T-helper 1 cell treated with Interleukin-12 subunit alpha and Interleukin-12 subunit beta and Interleukin-4 antibody, amounts not matched to agents 30 μg/mL and 1 μg/mL, for 36 hours (primary cell): ENCODE results near the gene GKN2.

ENCODE experiments used
- H3K27ac Mint-ChIP-seq: one replicate; pipeline ENCODE4 v1.8.0; 2021; ENCODE audit warnings: mild to moderate bottlenecking, mixed read lengths
- H3K27me3 Mint-ChIP-seq: one replicate; pipeline ENCODE4 v1.8.0; 2021; ENCODE audit warnings: low read depth, mixed read lengths
- H3K36me3 Mint-ChIP-seq: one replicate; pipeline ENCODE4 v1.8.0; 2021; ENCODE audit warnings: low read depth, mixed read lengths
- H3K4me1 Mint-ChIP-seq: one replicate; pipeline ENCODE4 v1.8.0; 2021; ENCODE audit warnings: low read depth, mixed read lengths
- H3K4me3 Mint-ChIP-seq: one replicate; pipeline ENCODE4 v1.8.0; 2021; ENCODE audit warnings: mild to moderate bottlenecking, moderate library complexity, mixed read lengths
- H3K9me3 Mint-ChIP-seq: one replicate; pipeline ENCODE4 v1.8.0; 2021; ENCODE audit warnings: mixed read lengths

GKN2 gene, protein sequence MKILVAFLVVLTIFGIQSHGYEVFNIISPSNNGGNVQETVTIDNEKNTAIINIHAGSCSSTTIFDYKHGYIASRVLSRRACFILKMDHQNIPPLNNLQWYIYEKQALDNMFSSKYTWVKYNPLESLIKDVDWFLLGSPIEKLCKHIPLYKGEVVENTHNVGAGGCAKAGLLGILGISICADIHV

DNA sequence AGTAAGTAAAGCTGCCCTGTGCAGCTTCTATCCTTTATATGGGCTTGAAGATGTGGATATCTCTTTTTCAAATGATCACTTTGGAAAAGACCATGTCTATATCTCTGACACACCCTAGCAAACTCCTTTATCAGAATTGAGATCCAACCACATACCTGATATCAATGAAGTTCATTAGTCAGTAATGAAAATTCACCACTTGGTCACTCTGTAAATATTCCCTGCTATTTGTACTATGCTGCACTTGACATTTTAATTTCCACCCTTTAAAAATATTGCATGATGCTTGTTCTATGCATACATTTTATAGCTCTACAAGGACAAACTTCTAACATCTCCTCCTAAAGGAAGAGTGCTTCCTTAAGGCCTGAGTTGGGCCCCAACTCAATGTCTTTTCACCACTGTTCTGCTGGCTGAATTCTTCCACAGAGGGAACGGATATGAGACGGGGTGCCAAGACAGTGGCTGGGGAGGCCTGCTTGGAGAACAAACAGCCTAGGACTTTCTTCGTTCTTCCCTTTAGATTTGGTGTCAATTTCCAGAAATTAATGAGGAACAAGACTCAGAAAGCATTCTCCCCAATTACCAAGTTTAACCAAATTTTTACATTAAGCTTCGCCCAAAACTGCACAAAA is at the start of gene GKN2:
TSS of gene GKN2 (minus strand) at position 7 of the 635 bp plus-strand sequence. CDS start 32 bp downstream, outside the sequence.
- Mint-ChIP-seq H3K36me3 (no peaks in the 10 kb centered on the region), H3K27ac (no peak within 1 kb of the TSS), H3K9me3 (no peaks in the 10 kb centered on the region), H3K4me1 (no peaks in the 10 kb centered on the region), H3K27me3 (peaks cover 50% of the 10 kb centered on the region), H3K4me3 (no peak within 1 kb of the TSS)

- H3K9me3 Mint-ChIP-seq: peaks cover 10% of the 10 kb centered on the region
- no peaks in the 10 kb centered on the region for H3K36me3 Mint-ChIP-seq
- peaks cover 44% of the 10 kb centered on the region for H3K27me3 Mint-ChIP-seq
- H3K4me1 Mint-ChIP-seq: no peaks in the 10 kb centered on the region
- H3K27ac Mint-ChIP-seq: no peak overlapping the region
- no peak overlapping the region for H3K4me3 Mint-ChIP-seq
Measured at GRCh38 chr2:69001879-69002278, 49.2 kb upstream of the GKN2 start.

DNA sequence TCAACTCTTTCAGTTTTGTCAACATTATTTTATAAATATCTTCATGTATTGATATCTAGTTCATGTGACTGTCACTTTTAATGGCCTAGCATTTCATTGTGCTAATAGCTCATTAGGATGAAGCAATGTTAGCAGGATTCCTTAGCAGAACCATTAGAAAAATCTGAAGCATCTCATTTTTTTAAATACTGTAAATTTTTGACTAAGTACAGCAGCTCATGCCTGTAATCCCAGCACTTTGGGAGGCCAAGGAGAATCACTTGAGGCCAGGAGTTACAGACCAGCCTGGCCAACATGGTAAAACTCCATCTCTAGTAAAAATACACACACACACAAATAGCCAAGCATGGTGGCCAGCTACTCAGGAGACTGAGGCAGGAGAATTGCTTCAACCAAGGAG is 44.7 kb upstream of the GKN2 start:
- H3K4me3 Mint-ChIP-seq: no peak overlapping the region
- no peak overlapping the region for H3K27ac Mint-ChIP-seq
- peaks cover 44% of the 10 kb centered on the region for H3K27me3 Mint-ChIP-seq
- H3K9me3 Mint-ChIP-seq: peaks cover 9% of the 10 kb centered on the region
- no peaks in the 10 kb centered on the region for H3K36me3 Mint-ChIP-seq
- no peaks in the 10 kb centered on the region for H3K4me1 Mint-ChIP-seq

DNA sequence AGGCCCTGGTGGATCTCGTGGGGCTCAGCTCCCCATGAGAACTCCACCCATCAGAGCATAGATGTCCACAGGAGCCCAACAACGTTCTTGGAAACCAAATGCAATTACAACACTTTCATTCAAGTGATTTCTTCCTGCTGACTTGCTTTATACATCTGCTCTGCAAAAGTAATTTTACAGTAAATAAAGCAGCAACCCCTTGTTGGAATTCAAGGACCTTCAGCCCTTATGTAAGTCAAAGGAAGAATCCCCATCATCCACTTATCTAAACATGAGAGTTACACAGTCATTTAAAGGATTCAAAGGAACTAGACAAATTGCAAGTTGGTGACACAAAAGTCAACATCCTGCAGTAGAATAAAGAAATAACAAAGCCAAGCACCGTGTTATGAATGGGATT is 43.2 kb upstream of the GKN2 start:
- H3K27me3 Mint-ChIP-seq: peaks cover 43% of the 10 kb centered on the region
- H3K27ac Mint-ChIP-seq: no peak overlapping the region
- no peaks in the 10 kb centered on the region for H3K36me3 Mint-ChIP-seq
- H3K9me3 Mint-ChIP-seq: no peaks in the 10 kb centered on the region
- H3K4me1 Mint-ChIP-seq: no peaks in the 10 kb centered on the region
- H3K4me3 Mint-ChIP-seq: no peak overlapping the region

GRCh38 chr2:68994864-68995263 is 42.2 kb upstream of the GKN2 start:
- no peak overlapping the region for H3K4me3 Mint-ChIP-seq
- H3K4me1 Mint-ChIP-seq: no peaks in the 10 kb centered on the region
- no peaks in the 10 kb centered on the region for H3K9me3 Mint-ChIP-seq
- H3K27ac Mint-ChIP-seq: no peak overlapping the region
- no peaks in the 10 kb centered on the region for H3K36me3 Mint-ChIP-seq
- H3K27me3 Mint-ChIP-seq: peaks cover 45% of the 10 kb centered on the region

GRCh38 chr2:68993660-68994059 is 41.0 kb upstream of the GKN2 start:
- H3K9me3 Mint-ChIP-seq: no peaks in the 10 kb centered on the region
- peaks cover 39% of the 10 kb centered on the region for H3K27me3 Mint-ChIP-seq
- no peak overlapping the region for H3K27ac Mint-ChIP-seq
- no peaks in the 10 kb centered on the region for H3K36me3 Mint-ChIP-seq
- no peak overlapping the region for H3K4me3 Mint-ChIP-seq
- H3K4me1 Mint-ChIP-seq: no peaks in the 10 kb centered on the region

DNA sequence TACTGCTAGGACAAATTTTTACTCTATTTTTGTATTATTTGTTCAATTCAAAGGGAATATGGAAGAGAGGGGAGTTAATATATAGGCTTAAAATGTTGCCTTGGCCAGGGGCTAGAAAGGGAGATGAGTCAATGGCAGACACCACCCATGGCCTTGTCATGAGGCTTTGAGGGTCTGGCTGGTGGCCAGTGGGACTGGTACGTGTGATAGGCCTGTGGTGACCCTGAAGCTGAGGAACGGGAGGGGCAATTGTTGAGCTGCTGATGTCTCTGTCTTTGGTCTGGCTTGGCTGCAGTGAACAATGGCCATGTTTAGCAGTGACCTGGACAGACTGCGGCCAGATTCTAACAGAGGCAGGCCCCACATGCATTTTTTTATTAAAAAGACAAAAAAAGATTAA is 40.2 kb upstream of the GKN2 start:
- peaks cover 38% of the 10 kb centered on the region for H3K27me3 Mint-ChIP-seq

DNA sequence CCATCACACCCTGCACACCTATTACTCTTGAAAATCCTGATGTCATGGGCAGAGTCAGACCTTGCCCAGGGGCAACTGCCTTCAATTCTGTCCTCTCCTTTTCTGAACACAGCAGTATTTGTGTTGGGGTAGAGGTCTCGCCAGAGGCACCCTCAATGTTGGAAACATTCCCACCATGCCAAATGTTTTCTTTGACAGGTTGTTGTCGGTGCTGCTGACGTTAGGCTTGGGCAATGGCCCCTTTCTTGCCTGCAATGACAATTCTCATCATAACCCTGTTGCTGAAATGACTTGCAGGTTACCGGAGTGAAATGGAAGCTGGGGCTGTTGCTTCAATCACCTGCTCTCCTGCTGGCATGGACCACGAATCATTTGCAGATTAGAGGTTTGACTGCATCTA is 39.6 kb upstream of the GKN2 start:
- Mint-ChIP-seq H3K4me1 (no peaks in the 10 kb centered on the region), H3K9me3 (no peaks in the 10 kb centered on the region), H3K36me3 (no peaks in the 10 kb centered on the region), H3K27ac (no peak overlapping the region), H3K27me3 (peaks cover 40% of the 10 kb centered on the region), H3K4me3 (no peak overlapping the region)

More for the DNA sequence above, 40.2 kb upstream of the GKN2 start:
- H3K27ac Mint-ChIP-seq: no peak overlapping the region
- no peaks in the 10 kb centered on the region for H3K4me1 Mint-ChIP-seq
- H3K4me3 Mint-ChIP-seq: no peak overlapping the region
- H3K36me3 Mint-ChIP-seq: no peaks in the 10 kb centered on the region
- no peaks in the 10 kb centered on the region for H3K9me3 Mint-ChIP-seq

DNA sequence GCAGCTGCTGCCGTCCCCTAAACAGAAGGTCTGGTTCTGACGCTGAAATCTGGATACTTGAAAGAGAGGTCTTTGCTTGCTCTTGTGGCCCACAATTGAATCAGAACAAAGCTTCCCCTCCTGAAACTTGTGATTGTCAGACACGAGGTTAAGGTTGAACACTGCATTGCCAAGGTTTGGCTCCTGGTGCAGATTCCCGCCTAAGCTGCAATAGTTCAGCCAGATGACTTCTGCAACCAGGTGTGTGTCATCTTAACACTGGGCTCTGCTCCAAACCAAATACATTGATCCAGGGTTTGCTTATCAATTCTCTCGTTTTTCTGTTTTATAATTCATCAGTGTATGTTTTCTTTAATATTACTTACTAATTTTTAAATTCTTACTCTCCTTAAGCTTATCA is 36.3 kb upstream of the GKN2 start:
- no peak overlapping the region for H3K4me3 Mint-ChIP-seq
- no peaks in the 10 kb centered on the region for H3K4me1 Mint-ChIP-seq
- H3K27ac Mint-ChIP-seq: no peak overlapping the region
- no peaks in the 10 kb centered on the region for H3K36me3 Mint-ChIP-seq
- no peaks in the 10 kb centered on the region for H3K9me3 Mint-ChIP-seq
- peaks cover 39% of the 10 kb centered on the region for H3K27me3 Mint-ChIP-seq

- no peak overlapping the region for H3K4me3 Mint-ChIP-seq
- H3K27me3 Mint-ChIP-seq: peaks cover 29% of the 10 kb centered on the region
- no peak overlapping the region for H3K27ac Mint-ChIP-seq
- no peaks in the 10 kb centered on the region for H3K36me3 Mint-ChIP-seq
- H3K9me3 Mint-ChIP-seq: no peaks in the 10 kb centered on the region
- no peaks in the 10 kb centered on the region for H3K4me1 Mint-ChIP-seq
Measured at GRCh38 chr2:68987021-68987503, 34.4 kb upstream of the GKN2 start.

GRCh38 chr2:68980956-68981355 is 28.3 kb upstream of the GKN2 start:
- peaks cover 49% of the 10 kb centered on the region for H3K27me3 Mint-ChIP-seq
- no peaks in the 10 kb centered on the region for H3K9me3 Mint-ChIP-seq
- no peak overlapping the region for H3K27ac Mint-ChIP-seq
- H3K4me1 Mint-ChIP-seq: no peaks in the 10 kb centered on the region
- no peak overlapping the region for H3K4me3 Mint-ChIP-seq
- no peaks in the 10 kb centered on the region for H3K36me3 Mint-ChIP-seq

DNA sequence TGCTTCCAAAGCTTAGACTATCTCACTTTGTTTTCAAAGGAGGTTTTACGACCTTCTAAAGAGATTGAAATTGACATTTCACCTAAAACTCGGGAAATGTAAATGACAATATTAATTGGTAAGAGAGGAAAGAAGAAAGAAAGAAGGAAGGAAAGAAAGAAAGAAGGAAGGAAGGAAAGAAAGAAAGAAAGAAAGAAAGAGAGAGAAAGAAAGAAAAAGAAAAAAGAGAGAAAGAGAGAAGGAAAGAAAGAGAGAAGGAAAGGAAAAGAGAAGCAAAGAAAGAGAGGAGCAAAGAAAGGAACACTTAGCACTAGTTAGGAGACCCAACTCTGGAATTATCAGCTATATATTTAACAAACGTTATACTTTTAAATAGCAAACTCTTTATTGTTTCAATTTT is 25.4 kb upstream of the GKN2 start:
- no peak overlapping the region for H3K4me3 Mint-ChIP-seq
- H3K27me3 Mint-ChIP-seq: peaks cover 54% of the 10 kb centered on the region

GRCh38 chr2:68977453-68977852 is 24.8 kb upstream of the GKN2 start:
- H3K4me1 Mint-ChIP-seq: no peaks in the 10 kb centered on the region
- no peaks in the 10 kb centered on the region for H3K9me3 Mint-ChIP-seq
- no peak overlapping the region for H3K27ac Mint-ChIP-seq
- no peak overlapping the region for H3K4me3 Mint-ChIP-seq
- H3K36me3 Mint-ChIP-seq: no peaks in the 10 kb centered on the region
- H3K27me3 Mint-ChIP-seq: peaks cover 60% of the 10 kb centered on the region

More for the DNA sequence above, 25.4 kb upstream of the GKN2 start:
- Mint-ChIP-seq H3K9me3 (no peaks in the 10 kb centered on the region), H3K36me3 (no peaks in the 10 kb centered on the region), H3K4me1 (no peaks in the 10 kb centered on the region), H3K27ac (no peak overlapping the region)

DNA sequence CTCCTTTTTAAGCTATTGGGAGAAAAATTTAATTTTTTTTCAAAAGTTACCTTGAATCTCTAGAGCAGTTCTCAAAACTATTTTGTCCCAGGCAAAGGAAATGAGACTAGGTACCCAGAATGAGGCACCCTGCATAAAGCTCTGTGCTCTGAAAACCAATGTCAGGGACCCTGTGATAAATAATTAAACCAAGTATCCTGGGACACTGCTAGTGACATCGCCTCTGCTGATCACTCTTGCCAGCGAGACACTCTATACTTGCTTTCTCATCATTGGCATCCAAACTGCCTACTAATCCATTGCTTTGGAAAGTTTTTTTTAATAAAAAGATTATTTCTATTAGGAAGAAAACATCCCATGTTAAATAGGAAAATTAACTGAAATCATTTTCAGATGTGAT is 23.2 kb upstream of the GKN2 start:
- peaks cover 52% of the 10 kb centered on the region for H3K27me3 Mint-ChIP-seq
- H3K4me3 Mint-ChIP-seq: no peak overlapping the region
- no peak overlapping the region for H3K27ac Mint-ChIP-seq
- no peaks in the 10 kb centered on the region for H3K9me3 Mint-ChIP-seq
- no peaks in the 10 kb centered on the region for H3K4me1 Mint-ChIP-seq
- no peaks in the 10 kb centered on the region for H3K36me3 Mint-ChIP-seq

DNA sequence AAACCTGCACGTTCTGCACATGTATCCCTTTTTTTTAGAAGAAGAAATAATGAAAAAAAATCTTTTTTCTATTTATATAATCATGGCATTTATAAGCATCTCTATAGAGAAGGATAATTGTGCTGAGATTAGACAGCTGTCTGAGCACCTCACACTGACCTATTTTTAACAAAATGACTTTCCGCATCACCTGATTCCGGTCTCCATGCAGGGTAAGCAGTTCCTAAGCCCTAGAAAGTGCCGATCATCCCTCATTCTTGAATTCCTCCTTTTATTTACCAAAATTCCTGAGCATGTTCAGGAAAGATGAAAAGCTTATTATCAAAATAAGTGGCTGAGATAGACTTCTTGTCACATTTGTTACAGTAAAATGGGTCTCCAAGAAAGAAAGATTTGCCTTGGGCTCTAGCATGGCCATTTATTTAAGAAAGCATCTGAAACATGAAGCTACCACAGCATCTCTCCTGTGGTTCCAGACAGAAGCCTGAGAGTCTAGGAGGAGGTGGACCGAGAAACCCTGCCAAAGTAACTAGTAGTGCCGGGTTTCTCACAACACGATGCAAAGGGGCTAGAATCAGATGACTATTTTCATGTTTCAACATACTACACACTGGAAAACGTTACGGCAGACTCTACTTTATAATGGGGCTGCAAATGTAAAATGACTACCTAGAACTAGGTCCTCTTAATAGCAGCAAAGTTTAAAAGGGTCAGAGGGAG is 22.4 kb upstream of the GKN2 start:
- Mint-ChIP-seq H3K27me3 (peaks cover 48% of the 10 kb centered on the region), H3K9me3 (no peaks in the 10 kb centered on the region), H3K4me3 (no peak overlapping the region), H3K27ac (no peak overlapping the region), H3K4me1 (no peaks in the 10 kb centered on the region), H3K36me3 (no peaks in the 10 kb centered on the region)
